HEK293 (cell line): ENCODE data around the gene SPX.
A peak's percentile ranks its signal among the peaks of the same experiment; 100 is the strongest.

Experiments
- ATF2 ChIP-seq: fragments of 450-650 bp; formaldehyde crosslinking; IDR thresholded peaks from 2 replicates; pipeline ENCODE4 v1.5.1; 2016; ENCODE audit warnings: missing biosample characterization, missing genetic modification characterization, low read depth
- GLI4 ChIP-seq: fragments of 450-650 bp; formaldehyde crosslinking; IDR thresholded peaks from 2 replicates; pipeline ENCODE4 v1.5.1; 2016; ENCODE audit warnings: missing biosample characterization, missing genetic modification characterization
- GLIS1 ChIP-seq: fragments of 450-650 bp; formaldehyde crosslinking; IDR thresholded peaks from 2 replicates; pipeline ENCODE4 v1.5.1; 2016; ENCODE audit warnings: missing biosample characterization, missing genetic modification characterization
- HOXC10 ChIP-seq: sonication (generic); formaldehyde crosslinking; IDR thresholded peaks from 2 replicates; pipeline ENCODE4 v1.8.1; 2023; ENCODE audit warnings: mild to moderate bottlenecking, missing genetic modification reagents
- INSM2 ChIP-seq: fragments of 450-650 bp; formaldehyde crosslinking; IDR thresholded peaks from 2 replicates; pipeline ENCODE4 v1.5.1; 2016; ENCODE audit warnings: missing biosample characterization, missing genetic modification characterization
- PRDM6 ChIP-seq: fragments of 450-650 bp; formaldehyde crosslinking; IDR thresholded peaks from 2 replicates; pipeline ENCODE4 v1.5.1; 2017; ENCODE audit warnings: missing biosample characterization, missing genetic modification characterization
- ZBTB26 ChIP-seq: fragments of 450-650 bp; formaldehyde crosslinking; optimal IDR thresholded peaks from 2 replicates; pipeline ENCODE3; 2016; ENCODE audit warnings: missing biosample characterization, mild to moderate bottlenecking, missing genetic modification characterization
- ZBTB48 ChIP-seq: fragments of 450-650 bp; formaldehyde crosslinking; IDR thresholded peaks from 2 replicates; pipeline ENCODE4 v1.5.1; 2016; ENCODE audit warnings: missing biosample characterization, missing genetic modification characterization
- ZBTB6 ChIP-seq: fragments of 450-650 bp; formaldehyde crosslinking; IDR thresholded peaks from 2 replicates; pipeline ENCODE4 v1.5.1; 2017; ENCODE audit warnings: missing biosample characterization, missing genetic modification characterization
- ZBTB8A ChIP-seq: fragments of 450-650 bp; formaldehyde crosslinking; IDR thresholded peaks from 2 replicates; pipeline ENCODE4 v1.5.1; 2016; ENCODE audit warnings: missing biosample characterization, missing genetic modification characterization
- ZFP41 ChIP-seq: fragments of 450-650 bp; formaldehyde crosslinking; IDR thresholded peaks from 2 replicates; pipeline ENCODE4 v1.5.1; 2016; ENCODE audit warnings: missing biosample characterization, missing genetic modification characterization, borderline replicate concordance
- ZNF202 ChIP-seq: fragments of 450-650 bp; formaldehyde crosslinking; IDR thresholded peaks from 2 replicates; pipeline ENCODE4 v1.5.1; 2016; ENCODE audit warnings: missing biosample characterization, missing genetic modification characterization, borderline replicate concordance
- ZNF214 ChIP-seq: fragments of 450-650 bp; formaldehyde crosslinking; IDR thresholded peaks from 2 replicates; pipeline ENCODE4 v1.5.1; 2017; ENCODE audit warnings: missing biosample characterization, mild to moderate bottlenecking, missing genetic modification characterization, borderline replicate concordance
- ZNF223 ChIP-seq: fragments of 450-650 bp; formaldehyde crosslinking; IDR thresholded peaks from 2 replicates; pipeline ENCODE4 v1.5.1; 2016; ENCODE audit warnings: missing biosample characterization, missing genetic modification characterization
- ZNF24 ChIP-seq: fragments of 450-650 bp; formaldehyde crosslinking; IDR thresholded peaks from 2 replicates; pipeline ENCODE4 v1.5.1; 2016; ENCODE audit warnings: missing biosample characterization, missing genetic modification characterization
- ZNF26 ChIP-seq: fragments of 450-650 bp; formaldehyde crosslinking; IDR thresholded peaks from 2 replicates; pipeline ENCODE4 v1.5.1; 2016; ENCODE audit warnings: missing biosample characterization, missing genetic modification characterization
- ZNF324 ChIP-seq: fragments of 450-650 bp; formaldehyde crosslinking; IDR thresholded peaks from 2 replicates; pipeline ENCODE4 v1.5.1; 2016; ENCODE audit warnings: missing biosample characterization, missing genetic modification characterization
- ZNF391 ChIP-seq: fragments of 450-650 bp; formaldehyde crosslinking; IDR thresholded peaks from 2 replicates; pipeline ENCODE4 v1.5.1; 2016; ENCODE audit warnings: low read depth, missing biosample characterization, missing genetic modification characterization, borderline replicate concordance
- ZNF488 ChIP-seq: fragments of 450-650 bp; formaldehyde crosslinking; IDR thresholded peaks from 2 replicates; pipeline ENCODE4 v1.5.1; 2016; ENCODE audit warnings: missing biosample characterization, missing genetic modification characterization
- ZNF518A ChIP-seq: fragments of 450-650 bp; formaldehyde crosslinking; conservative IDR thresholded peaks from 2 replicates; pipeline ENCODE4 v1.5.1; 2016; ENCODE audit warnings: low read depth, missing biosample characterization, missing genetic modification characterization
- ZNF549 ChIP-seq: fragments of 450-650 bp; IDR thresholded peaks from 2 replicates; pipeline ENCODE4 v1.5.1; 2018; ENCODE audit warnings: missing biosample characterization, missing genetic modification characterization, mild to moderate bottlenecking, inconsistent platforms, moderate library complexity
- ZNF560 ChIP-seq: fragments of 450-650 bp; formaldehyde crosslinking; IDR thresholded peaks from 2 replicates; pipeline ENCODE4 v1.5.1; 2017; ENCODE audit warnings: missing biosample characterization, missing genetic modification characterization, borderline replicate concordance
- ZNF701 ChIP-seq: fragments of 450-650 bp; formaldehyde crosslinking; IDR thresholded peaks from 2 replicates; pipeline ENCODE4 v1.5.1; 2016; ENCODE audit warnings: missing biosample characterization, missing genetic modification characterization

SPX gene

GRCh38 chr12:21527451-21528180, 1.5 kb downstream of the SPX start (continued):
- no peak for TF ChIP-seq PRDM6 (tag by site-specific recombination)
- TF ChIP-seq ZNF488, result no peak
- TF ChIP-seq ZBTB6, result peak; percentile 31; the same call in 1 of the 2 replicates
- TF ChIP-seq ZFP41, result no peak
- no peak for TF ChIP-seq ZNF214 (tag by site-specific recombination)
- no peak for TF ChIP-seq HOXC10
- no peak for TF ChIP-seq ZNF560 (tag by site-specific recombination)
- TF ChIP-seq ZBTB26 (tag by site-specific recombination), result peak; percentile 65
- TF ChIP-seq ZNF518A (tag by site-specific recombination), result no peak
- no peak for TF ChIP-seq ZNF202 (tag by site-specific recombination)
- no peak for TF ChIP-seq ZNF26 (tag by site-specific recombination)
- TF ChIP-seq ATF2 (tag by site-specific recombination), result no peak
- TF ChIP-seq ZBTB48 (tag by site-specific recombination), result 0 out of 2 replicates have a peak, but pooled peaks have one; percentile 13
- TF ChIP-seq ZNF324 (tag by site-specific recombination), result no peak
- no peak for TF ChIP-seq ZNF549 (tag by site-specific recombination)
- TF ChIP-seq ZNF391 (tag by site-specific recombination), result no peak
- no peak for TF ChIP-seq INSM2 (tag by site-specific recombination)
- no peak for TF ChIP-seq ZNF701 (tag by site-specific recombination)
- 0 out of 2 replicates have a peak, but pooled peaks have one; percentile 22 for TF ChIP-seq ZNF24 (tag by site-specific recombination)
- no peak for TF ChIP-seq ZNF223
- 0 out of 2 replicates have a peak, but pooled peaks have one; percentile 19 for TF ChIP-seq GLIS1 (tag by site-specific recombination)
- TF ChIP-seq ZBTB8A (tag by site-specific recombination), result peak; percentile 54; the same call in 1 of the 2 replicates
- TF ChIP-seq GLI4, result no peak
